ENCODE results near the gene ANKRD36C.
"Not testable (repeated sequence)": the region's sequence is repeated elsewhere in the genome, so short reads cannot be mapped to it uniquely, and the experiment has no call there.

ANKRD36C gene

GRCh38 chr2:95836151-95836550 is 155.5 kb downstream of the ANKRD36C start:
- Histone ChIP-seq H3K27ac (ENCODE audit: low read length) (no peak overlapping the region), H3K9me3 (replicated peaks; ENCODE audit: insufficient read depth, low read length) (no peaks in the 10 kb centered on the region), H3K9ac (ENCODE audit: low read length) (no peak overlapping the region), H3K4me1 (ENCODE audit: low read length) (no peaks in the 10 kb centered on the region), H3K36me3 (replicated peaks; ENCODE audit: insufficient read depth, low read length) (no peaks in the 10 kb centered on the region), H3F3A (ENCODE audit: insufficient read depth, low read length) (no peaks in the 10 kb centered on the region), H3K79me2 (ENCODE audit: low read length) (no peaks in the 10 kb centered on the region), H3K27me3 (replicated peaks; ENCODE audit: insufficient read depth, low read length) (no peaks in the 10 kb centered on the region), H3K9me2 (replicated peaks; ENCODE audit: insufficient read depth, low read length) (no peaks in the 10 kb centered on the region), H3K4me2 (ENCODE audit: low read depth, low read length) (no peak overlapping the region), H3K4me3 (ENCODE audit: low read length) (no peak overlapping the region), H4K20me1 (ENCODE audit: insufficient read depth, low read length) (no peaks in the 10 kb centered on the region), H2AFZ (ENCODE audit: low read length) (no peak overlapping the region)
- TF ChIP-seq EZH2phosphoT487 (IDR thresholded peaks at IDR 0.05; ENCODE audit: low read length) (no peak), EZH2 (optimal IDR thresholded peaks at IDR 0.05; ENCODE audit: low read depth, low read length) (no peak), CTCF (IDR thresholded peaks at IDR 0.05; ENCODE audit: low read length) (no peak)
- no peak for DNase-seq

- DNase-seq; H3K4me3 ChIP-seq (ENCODE audit: low read length); H3K27ac ChIP-seq (ENCODE audit: low read length); H3K4me2 ChIP-seq (ENCODE audit: low read depth, low read length); H4K20me1 ChIP-seq (ENCODE audit: insufficient read depth, low read length); H3K9me2 ChIP-seq (replicated peaks; ENCODE audit: insufficient read depth, low read length); H3K79me2 ChIP-seq (ENCODE audit: low read length); H2AFZ ChIP-seq (ENCODE audit: low read length); H3K27me3 ChIP-seq (replicated peaks; ENCODE audit: insufficient read depth, low read length); H3F3A ChIP-seq (ENCODE audit: insufficient read depth, low read length); H3K36me3 ChIP-seq (replicated peaks; ENCODE audit: insufficient read depth, low read length); H3K9ac ChIP-seq (ENCODE audit: low read length); H3K9me3 ChIP-seq (replicated peaks; ENCODE audit: insufficient read depth, low read length); H3K4me1 ChIP-seq (ENCODE audit: low read length): not testable (repeated sequence)
These were observed 157.3 kb downstream of the ANKRD36C start for GRCh38 chr2:95834077-95835013.

GRCh38 chr2:95824218-95824617 is 167.4 kb downstream of the ANKRD36C start:
- not testable (repeated sequence) for H2AFZ ChIP-seq (ENCODE audit: low read length); H3K27me3 ChIP-seq (replicated peaks; ENCODE audit: insufficient read depth, low read length); H3K9me2 ChIP-seq (replicated peaks; ENCODE audit: insufficient read depth, low read length); H3K9me3 ChIP-seq (replicated peaks; ENCODE audit: insufficient read depth, low read length); H3K4me1 ChIP-seq (ENCODE audit: low read length); H3K27ac ChIP-seq (ENCODE audit: low read length); H3K4me2 ChIP-seq (ENCODE audit: low read depth, low read length); DNase-seq; H4K20me1 ChIP-seq (ENCODE audit: insufficient read depth, low read length); H3K36me3 ChIP-seq (replicated peaks; ENCODE audit: insufficient read depth, low read length); H3K79me2 ChIP-seq (ENCODE audit: low read length); H3F3A ChIP-seq (ENCODE audit: insufficient read depth, low read length); H3K4me3 ChIP-seq (ENCODE audit: low read length); H3K9ac ChIP-seq (ENCODE audit: low read length)

DNA sequence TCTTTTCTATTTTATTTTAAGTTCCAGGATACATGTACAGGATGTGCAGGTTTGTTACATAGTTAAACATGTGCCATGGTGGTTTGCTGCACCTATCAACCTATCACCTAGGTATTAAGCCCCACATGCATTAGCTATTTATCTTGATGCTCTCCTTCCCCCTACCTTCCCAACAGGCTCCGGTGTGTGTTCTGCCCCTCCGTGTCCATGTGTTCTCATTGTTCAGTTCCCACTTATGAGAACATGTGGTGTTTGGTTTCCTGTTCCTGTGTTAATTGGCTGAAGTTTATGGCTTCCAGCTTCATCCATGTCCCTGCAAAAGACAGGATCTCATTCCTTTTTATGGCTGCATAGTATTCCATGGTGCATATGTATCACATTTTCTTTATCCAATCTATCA is 174.1 kb downstream of the ANKRD36C start:
- not testable (repeated sequence) for DNase-seq; H3F3A ChIP-seq (ENCODE audit: insufficient read depth, low read length); H3K27ac ChIP-seq (ENCODE audit: low read length); H3K36me3 ChIP-seq (replicated peaks; ENCODE audit: insufficient read depth, low read length); H3K4me2 ChIP-seq (ENCODE audit: low read depth, low read length); H4K20me1 ChIP-seq (ENCODE audit: insufficient read depth, low read length); H3K79me2 ChIP-seq (ENCODE audit: low read length); H3K9me2 ChIP-seq (replicated peaks; ENCODE audit: insufficient read depth, low read length); H3K27me3 ChIP-seq (replicated peaks; ENCODE audit: insufficient read depth, low read length); H3K4me1 ChIP-seq (ENCODE audit: low read length); H3K4me3 ChIP-seq (ENCODE audit: low read length); H3K9me3 ChIP-seq (replicated peaks; ENCODE audit: insufficient read depth, low read length); H2AFZ ChIP-seq (ENCODE audit: low read length); H3K9ac ChIP-seq (ENCODE audit: low read length)

- not testable (repeated sequence) for H3K9me2 ChIP-seq (replicated peaks; ENCODE audit: insufficient read depth, low read length); H3K79me2 ChIP-seq (ENCODE audit: low read length); H3K36me3 ChIP-seq (replicated peaks; ENCODE audit: insufficient read depth, low read length); H3K9ac ChIP-seq (ENCODE audit: low read length); H3K9me3 ChIP-seq (replicated peaks; ENCODE audit: insufficient read depth, low read length); H4K20me1 ChIP-seq (ENCODE audit: insufficient read depth, low read length); H3K27me3 ChIP-seq (replicated peaks; ENCODE audit: insufficient read depth, low read length); DNase-seq; H3K4me2 ChIP-seq (ENCODE audit: low read depth, low read length); H2AFZ ChIP-seq (ENCODE audit: low read length); H3K4me3 ChIP-seq (ENCODE audit: low read length); H3F3A ChIP-seq (ENCODE audit: insufficient read depth, low read length); H3K4me1 ChIP-seq (ENCODE audit: low read length); H3K27ac ChIP-seq (ENCODE audit: low read length)
These were observed 178.3 kb downstream of the ANKRD36C start for GRCh38 chr2:95813311-95813710.

Measured in MM.1S (cell line).